Central memory CD8-positive, alpha-beta T cell (primary cell): ENCODE data around the gene VWDE.
"Not testable (repeated sequence)": the region's sequence is repeated elsewhere in the genome, so short reads cannot be mapped to it uniquely, and the experiment has no call there.

Source experiments
- ATAC-seq: fragments of 150-1000 bp; cut with Tn5 transposase; replicated peaks from 2 replicates; pipeline ENCODE4 v1.10.0; 2022; ENCODE audit warnings: mild to moderate bottlenecking, moderate FRiP score, moderate number of reproducible peaks; ENCODE audit not compliant: poor library complexity, severe bottlenecking; ENCODE audit errors: extremely low read depth
- DNase-seq, 2 donors: peaks; one replicate each; pipeline ENCODE4 v3.0.0; 2021; ENCODE audit warnings: low spot score in 2 of 2
- H3K27ac Mint-ChIP-seq: one replicate; pipeline ENCODE4 v1.8.0; 2022; ENCODE audit warnings: low read depth, mild to moderate bottlenecking, moderate library complexity, mixed read lengths
- H3K27me3 Mint-ChIP-seq: one replicate; pipeline ENCODE4 v1.8.0; 2022; ENCODE audit warnings: mixed read lengths
- H3K36me3 Mint-ChIP-seq: one replicate; pipeline ENCODE4 v1.8.0; 2022; ENCODE audit warnings: mild to moderate bottlenecking, moderate library complexity, mixed read lengths; ENCODE audit not compliant: insufficient read depth
- H3K4me1 Mint-ChIP-seq: one replicate; pipeline ENCODE4 v1.8.0; 2022; ENCODE audit warnings: mixed read lengths
- H3K4me3 Mint-ChIP-seq: one replicate; pipeline ENCODE4 v1.8.0; 2022; ENCODE audit warnings: mild to moderate bottlenecking, moderate library complexity, mixed read lengths
- H3K9me3 Mint-ChIP-seq: one replicate; pipeline ENCODE4 v1.8.0; 2022; ENCODE audit warnings: mixed read lengths

The VWDE gene

GRCh38 chr7:12396670-12397069, 7.0 kb downstream of the VWDE start:
- not testable (repeated sequence) for H3K9me3 Mint-ChIP-seq, H3K4me3 Mint-ChIP-seq, ATAC-seq, H3K4me1 Mint-ChIP-seq, H3K36me3 Mint-ChIP-seq, DNase-seq, H3K27ac Mint-ChIP-seq
- H3K27me3 Mint-ChIP-seq, result peaks cover 34% of the 10 kb centered on the region

GRCh38 chr7:12391922-12392615, 11.6 kb downstream of the VWDE start:
- no peak overlapping the region for H3K4me3 Mint-ChIP-seq
- H3K36me3 Mint-ChIP-seq, result no peaks in the 10 kb centered on the region
- DNase-seq (no peak), ATAC-seq (no peak)
- H3K27me3 Mint-ChIP-seq, result no peaks in the 10 kb centered on the region
- H3K27ac Mint-ChIP-seq, result no peak overlapping the region
- no peaks in the 10 kb centered on the region for H3K4me1 Mint-ChIP-seq
- no peaks in the 10 kb centered on the region for H3K9me3 Mint-ChIP-seq

GRCh38 chr7:12389089-12389700, 14.5 kb downstream of the VWDE start:
- H3K27me3 Mint-ChIP-seq, result no peaks in the 10 kb centered on the region
- H3K4me1 Mint-ChIP-seq, result no peaks in the 10 kb centered on the region
- no peak overlapping the region for H3K27ac Mint-ChIP-seq
- H3K36me3 Mint-ChIP-seq, result no peaks in the 10 kb centered on the region
- H3K9me3 Mint-ChIP-seq, result no peaks in the 10 kb centered on the region
- no peak for DNase-seq
- ATAC-seq, result no peak
- H3K4me3 Mint-ChIP-seq, result no peak overlapping the region

- Mint-ChIP-seq H3K9me3 (no peaks in the 10 kb centered on the region), H3K36me3 (no peaks in the 10 kb centered on the region), H3K4me1 (no peaks in the 10 kb centered on the region), H3K4me3 (no peak overlapping the region), H3K27ac (no peak overlapping the region), H3K27me3 (no peaks in the 10 kb centered on the region)
- ATAC-seq, result no peak
- DNase-seq, result no peak
Measured at GRCh38 chr7:12386313-12386740, 17.3 kb downstream of the VWDE start.

GRCh38 chr7:12385364-12385786, 18.3 kb downstream of the VWDE start:
- DNase-seq (no peak), ATAC-seq (no peak)
- no peak overlapping the region for H3K27ac Mint-ChIP-seq
- no peaks in the 10 kb centered on the region for H3K9me3 Mint-ChIP-seq
- H3K4me1 Mint-ChIP-seq, result no peaks in the 10 kb centered on the region
- no peaks in the 10 kb centered on the region for H3K36me3 Mint-ChIP-seq
- no peaks in the 10 kb centered on the region for H3K27me3 Mint-ChIP-seq
- no peak overlapping the region for H3K4me3 Mint-ChIP-seq

GRCh38 chr7:12383377-12383776, 20.3 kb downstream of the VWDE start:
- H3K4me3 Mint-ChIP-seq, result no peak overlapping the region
- H3K9me3 Mint-ChIP-seq, result no peaks in the 10 kb centered on the region
- H3K36me3 Mint-ChIP-seq, result no peaks in the 10 kb centered on the region
- H3K4me1 Mint-ChIP-seq, result no peaks in the 10 kb centered on the region
- DNase-seq (no peak), ATAC-seq (no peak)
- no peaks in the 10 kb centered on the region for H3K27me3 Mint-ChIP-seq
- no peak overlapping the region for H3K27ac Mint-ChIP-seq

GRCh38 chr7:12378389-12378788, 25.3 kb downstream of the VWDE start:
- Mint-ChIP-seq H3K4me1 (no peaks in the 10 kb centered on the region), H3K27ac (no peak overlapping the region), H3K36me3 (no peaks in the 10 kb centered on the region), H3K4me3 (no peak overlapping the region), H3K9me3 (no peaks in the 10 kb centered on the region), H3K27me3 (no peaks in the 10 kb centered on the region)
- DNase-seq (no peak), ATAC-seq (no peak)

- Mint-ChIP-seq H3K4me1 (no peaks in the 10 kb centered on the region), H3K36me3 (no peaks in the 10 kb centered on the region), H3K4me3 (no peak overlapping the region), H3K27ac (no peak overlapping the region), H3K27me3 (no peaks in the 10 kb centered on the region), H3K9me3 (no peaks in the 10 kb centered on the region)
- DNase-seq (no peak), ATAC-seq (no peak)
Measured at GRCh38 chr7:12377406-12377805, 26.3 kb downstream of the VWDE start.

GRCh38 chr7:12373580-12374263, 29.9 kb downstream of the VWDE start:
- no peak for ATAC-seq
- H3K4me3 Mint-ChIP-seq, result no peak overlapping the region
- DNase-seq, result no peak
- no peak overlapping the region for H3K27ac Mint-ChIP-seq
- H3K27me3 Mint-ChIP-seq, result no peaks in the 10 kb centered on the region
- H3K9me3 Mint-ChIP-seq, result no peaks in the 10 kb centered on the region
- no peaks in the 10 kb centered on the region for H3K4me1 Mint-ChIP-seq
- H3K36me3 Mint-ChIP-seq, result peaks cover 2% of the 10 kb centered on the region

GRCh38 chr7:12370249-12370648, 33.4 kb downstream of the VWDE start:
- Mint-ChIP-seq H3K27ac (no peak overlapping the region), H3K27me3 (no peaks in the 10 kb centered on the region), H3K36me3 (peaks cover 3% of the 10 kb centered on the region), H3K9me3 (no peaks in the 10 kb centered on the region), H3K4me3 (no peak overlapping the region), H3K4me1 (no peaks in the 10 kb centered on the region)
- DNase-seq (no peak), ATAC-seq (no peak)

GRCh38 chr7:12369756-12370155, 33.9 kb downstream of the VWDE start:
- Mint-ChIP-seq H3K4me1 (no peaks in the 10 kb centered on the region), H3K9me3 (no peaks in the 10 kb centered on the region), H3K27me3 (no peaks in the 10 kb centered on the region), H3K36me3 (peaks cover 3% of the 10 kb centered on the region), H3K27ac (no peak overlapping the region), H3K4me3 (no peak overlapping the region)
- DNase-seq, result no peak
- no peak for ATAC-seq

GRCh38 chr7:12369072-12369471, 34.6 kb downstream of the VWDE start:
- no peak for DNase-seq
- Mint-ChIP-seq H3K27me3 (no peaks in the 10 kb centered on the region), H3K4me1 (no peaks in the 10 kb centered on the region), H3K4me3 (no peak overlapping the region), H3K36me3 (peaks cover 3% of the 10 kb centered on the region), H3K9me3 (no peaks in the 10 kb centered on the region), H3K27ac (no peak overlapping the region)
- no peak for ATAC-seq

- Mint-ChIP-seq H3K9me3 (no peaks in the 10 kb centered on the region), H3K27me3 (no peaks in the 10 kb centered on the region), H3K36me3 (no peaks in the 10 kb centered on the region), H3K27ac (no peak overlapping the region), H3K4me1 (no peaks in the 10 kb centered on the region), H3K4me3 (no peak overlapping the region)
- ATAC-seq (no peak), DNase-seq (no peak)
Measured at GRCh38 chr7:12360948-12361347, 42.7 kb downstream of the VWDE start.
